Hematopoietic multipotent progenitor cell treated with erythropoietin and hydrocortisone succinate and interleukin-3 and kit ligand, for 6 days (in vitro differentiated cells): ENCODE measurements around the gene CLCNKB.
"Not testable (repeated sequence)": the region's sequence is repeated elsewhere in the genome, so short reads cannot be mapped to it uniquely, and the experiment has no call there.

Source experiments
- DNase-seq: peaks from one replicate; pipeline ENCODE4 v3.0.0-alpha.2; 2015

CLCNKB gene

DNA sequence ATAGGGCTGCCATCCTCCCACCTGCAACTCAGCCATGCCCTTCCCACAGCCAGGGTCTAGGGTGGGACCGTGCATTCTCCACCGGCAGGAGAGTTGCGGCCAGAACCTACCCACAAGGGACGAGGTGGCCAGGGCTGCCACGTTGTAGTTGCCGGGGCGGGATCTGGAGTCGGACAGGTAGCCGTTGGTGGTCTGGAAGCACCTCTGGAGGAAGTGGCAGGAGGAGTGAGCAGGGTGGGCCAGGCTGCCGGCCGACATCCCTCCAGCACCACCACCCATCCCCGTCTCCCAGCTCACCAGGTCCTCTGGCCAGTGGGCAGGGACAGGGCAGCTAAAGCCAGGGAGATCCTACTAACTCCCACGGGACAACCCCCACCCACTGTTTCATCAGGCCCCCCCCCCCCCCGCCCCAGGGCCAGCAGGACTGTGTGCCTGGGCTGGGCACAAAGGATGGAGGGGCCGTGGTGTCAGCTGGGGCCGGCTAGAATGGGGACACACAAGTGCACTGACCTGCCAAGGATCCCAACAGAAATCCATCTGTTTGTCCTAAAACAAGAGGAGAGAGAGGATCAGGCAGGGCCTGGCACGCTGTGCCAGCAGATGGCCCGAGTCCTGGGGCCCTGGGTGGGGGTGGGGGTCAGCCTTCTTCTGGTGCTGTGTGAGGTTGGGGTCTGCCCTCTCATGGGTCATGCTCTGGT is 18.6 kb downstream of the CLCNKB start:
- not testable (repeated sequence) for DNase-seq

DNA sequence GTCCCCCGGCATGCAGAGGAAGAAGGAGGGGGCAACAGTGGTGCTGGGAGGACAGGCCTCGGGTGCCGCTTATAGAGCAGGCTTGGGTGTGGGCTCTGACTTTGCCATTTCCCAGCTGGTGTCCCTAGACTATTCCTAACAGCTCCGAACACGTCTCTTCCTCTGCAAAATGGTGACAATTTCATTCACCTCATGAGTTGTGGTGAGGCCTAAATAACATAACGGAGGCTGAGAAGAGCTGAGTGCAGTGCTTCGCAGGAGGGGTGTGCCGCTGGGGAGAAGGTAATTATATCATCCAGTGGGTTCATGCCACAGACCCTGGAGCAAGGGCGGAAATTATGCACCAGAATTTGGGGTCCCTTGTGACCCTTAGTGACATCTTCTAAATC is 19.1 kb downstream of the CLCNKB start:
- not testable (repeated sequence) for DNase-seq

DNA sequence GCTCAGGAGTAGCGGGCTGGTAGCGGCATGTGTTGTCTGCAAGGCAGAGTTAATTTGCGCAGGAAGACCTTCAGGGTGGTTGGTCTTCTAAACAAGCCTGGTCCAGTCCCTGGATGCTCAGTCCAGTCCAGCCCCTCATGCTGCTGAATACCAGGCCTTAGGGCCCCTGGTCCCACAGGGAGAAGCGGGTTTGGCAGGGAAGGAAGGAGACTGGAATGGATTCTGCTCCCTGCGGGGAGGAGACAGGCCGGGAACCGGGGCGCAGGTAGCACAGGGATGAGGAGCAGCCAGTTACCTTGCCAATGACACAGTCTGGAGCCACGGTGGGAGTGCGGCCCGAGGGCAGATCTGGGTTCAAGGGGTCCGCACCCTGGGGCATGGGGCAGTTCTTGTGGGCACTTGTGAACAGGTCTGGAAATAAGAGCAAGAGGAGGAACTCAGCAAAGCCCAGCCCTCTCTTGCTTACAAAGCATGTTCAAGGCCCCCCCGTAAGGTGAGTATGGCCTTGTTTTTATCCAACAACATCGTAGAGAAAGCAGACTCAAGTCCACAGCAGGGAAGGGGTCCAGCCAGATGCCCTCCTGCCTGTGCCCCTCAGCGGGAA is 19.7 kb downstream of the CLCNKB start:
- no peak for DNase-seq

DNA sequence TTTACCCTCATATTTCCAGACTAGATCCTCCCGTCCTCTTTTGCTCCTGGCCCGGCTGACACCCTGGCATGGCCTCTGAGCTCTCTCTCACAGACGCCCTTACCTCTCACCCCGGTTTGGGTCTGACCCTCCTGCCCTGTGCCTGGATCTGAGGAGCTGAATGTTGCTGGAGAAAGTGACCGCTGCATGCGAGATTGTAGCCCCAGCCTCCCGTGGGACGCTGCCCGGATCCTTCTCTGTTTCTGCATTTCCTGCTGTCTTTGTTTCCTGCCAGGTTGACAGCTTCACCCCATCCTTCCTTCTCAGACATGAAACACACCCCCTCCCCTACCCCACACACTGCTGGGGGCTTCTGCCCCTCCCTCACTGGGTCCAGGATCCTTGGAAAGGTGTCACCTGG is 20.3 kb downstream of the CLCNKB start:
- no peak for DNase-seq

DNA sequence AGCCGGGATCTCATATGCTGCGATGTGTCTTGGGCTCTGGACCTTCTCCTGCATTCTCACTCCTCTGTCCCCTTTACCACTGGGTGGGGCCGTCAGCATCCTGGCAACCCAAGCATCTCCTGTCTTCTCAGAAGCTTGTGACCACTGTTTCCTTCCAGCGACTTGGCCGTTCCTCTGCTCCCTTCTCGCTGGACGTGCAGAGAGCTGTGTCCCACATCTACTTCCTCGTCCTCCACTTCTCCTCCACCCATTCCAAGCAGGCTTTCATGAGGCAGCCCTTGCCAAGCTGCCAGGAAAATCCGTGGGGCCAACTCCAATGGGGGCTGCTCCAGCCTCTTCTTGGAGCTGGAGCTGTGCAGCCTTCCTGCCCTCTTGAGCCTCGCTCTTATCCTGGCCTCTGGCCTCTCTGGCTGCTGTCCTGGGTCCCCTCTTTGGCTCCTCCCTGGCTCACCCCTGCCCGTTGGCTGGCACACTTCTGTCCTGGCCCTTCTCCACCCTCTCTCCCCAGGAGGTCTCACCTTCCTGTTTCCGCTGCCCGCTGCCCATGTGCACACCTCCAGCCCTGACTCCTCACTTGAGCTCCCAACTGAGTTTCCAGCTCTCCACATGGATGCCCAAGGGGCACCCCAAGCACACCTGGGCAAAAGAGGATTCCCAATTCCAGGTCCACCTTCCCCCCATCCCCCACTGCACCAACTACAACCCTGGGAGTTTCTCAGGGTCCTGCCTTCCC is 21.1 kb downstream of the CLCNKB start:
- no peak for DNase-seq

DNA sequence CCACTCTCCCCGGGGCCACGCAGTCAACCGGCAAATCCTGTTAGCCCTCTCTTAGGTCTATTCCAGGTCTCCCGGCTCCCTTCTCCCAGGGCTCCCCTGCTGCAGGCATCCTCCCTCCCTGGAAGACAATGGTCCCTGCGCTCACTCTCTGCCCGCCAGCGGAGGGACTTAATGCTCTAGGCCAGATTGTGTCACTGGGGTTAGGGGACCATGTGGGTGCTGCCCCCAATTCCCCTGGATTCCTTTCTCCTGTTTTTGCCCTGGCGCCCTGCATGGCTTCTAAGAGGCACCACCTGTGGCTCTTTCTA is 21.6 kb downstream of the CLCNKB start:
- DNase-seq: no peak

DNA sequence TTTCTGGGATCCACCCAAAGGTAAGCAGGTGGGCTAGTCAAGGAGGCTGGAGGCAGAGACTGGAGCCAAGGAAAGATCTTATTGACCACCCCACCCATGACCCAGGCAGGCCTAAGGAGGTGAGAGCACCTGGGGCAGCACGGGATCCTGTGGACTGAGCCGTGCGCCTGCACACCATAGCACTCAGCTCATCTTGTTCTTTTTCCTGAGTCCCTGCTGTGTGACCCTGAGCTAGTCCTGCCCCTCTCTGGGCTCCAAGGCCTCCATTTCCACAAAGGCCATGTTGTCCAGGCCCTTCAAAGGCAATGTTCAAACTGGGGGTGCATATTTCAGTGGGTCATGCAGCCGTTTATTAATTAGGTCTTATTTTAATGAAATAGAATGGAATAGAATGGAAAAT is 22.7 kb downstream of the CLCNKB start:
- no peak for DNase-seq

DNA sequence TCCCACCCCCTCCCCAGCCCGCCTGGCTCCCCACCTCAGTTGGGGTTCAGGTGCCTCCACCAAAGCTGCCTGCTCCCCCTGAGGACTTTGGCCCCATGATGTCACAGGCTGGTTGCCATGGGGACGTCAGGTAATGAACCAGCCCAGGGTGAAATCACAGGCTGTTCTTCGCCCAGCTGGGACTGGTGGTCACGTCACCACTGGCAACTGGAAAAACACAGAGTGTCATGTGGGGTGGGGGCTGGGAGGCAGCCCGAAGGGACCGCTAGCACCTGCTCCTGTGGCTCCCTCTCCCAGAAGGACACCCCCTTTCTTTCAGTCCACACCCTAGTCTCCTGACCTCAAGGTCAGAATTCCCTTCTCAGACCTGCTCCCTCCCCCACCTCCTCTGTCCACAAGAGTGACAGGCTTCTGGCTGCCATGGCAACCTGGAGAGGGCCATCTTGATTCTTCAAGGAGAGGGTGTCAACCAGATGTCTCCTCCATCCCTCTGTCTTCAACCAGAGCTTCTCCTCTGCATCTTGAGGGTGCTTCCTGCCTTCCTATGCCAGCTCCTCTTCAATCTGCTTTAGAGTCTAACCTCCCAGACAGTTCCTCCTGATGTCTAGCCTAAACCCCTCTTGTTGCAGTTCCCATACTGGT is 23.7 kb downstream of the CLCNKB start:
- DNase-seq: no peak

DNA sequence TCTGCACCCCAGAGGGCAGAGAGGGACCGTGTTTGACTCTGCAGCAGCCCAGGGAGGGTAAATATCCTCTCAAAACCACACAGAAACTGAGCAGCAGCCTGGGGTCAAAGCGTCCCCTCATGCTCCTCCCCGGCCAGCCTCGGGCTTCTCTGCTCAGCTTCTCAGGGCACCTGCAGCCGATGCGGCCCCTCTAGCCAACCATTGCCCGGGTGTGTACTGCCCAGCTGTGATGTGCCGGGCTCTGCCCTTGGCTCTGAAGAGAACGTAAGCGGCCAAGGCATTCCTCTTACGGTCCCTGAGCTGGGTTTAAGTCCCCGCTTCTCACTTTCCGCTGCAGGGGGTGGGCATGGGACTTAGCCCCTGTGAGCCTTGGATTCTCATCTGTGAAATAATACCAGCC is 24.4 kb downstream of the CLCNKB start:
- DNase-seq: no peak

DNA sequence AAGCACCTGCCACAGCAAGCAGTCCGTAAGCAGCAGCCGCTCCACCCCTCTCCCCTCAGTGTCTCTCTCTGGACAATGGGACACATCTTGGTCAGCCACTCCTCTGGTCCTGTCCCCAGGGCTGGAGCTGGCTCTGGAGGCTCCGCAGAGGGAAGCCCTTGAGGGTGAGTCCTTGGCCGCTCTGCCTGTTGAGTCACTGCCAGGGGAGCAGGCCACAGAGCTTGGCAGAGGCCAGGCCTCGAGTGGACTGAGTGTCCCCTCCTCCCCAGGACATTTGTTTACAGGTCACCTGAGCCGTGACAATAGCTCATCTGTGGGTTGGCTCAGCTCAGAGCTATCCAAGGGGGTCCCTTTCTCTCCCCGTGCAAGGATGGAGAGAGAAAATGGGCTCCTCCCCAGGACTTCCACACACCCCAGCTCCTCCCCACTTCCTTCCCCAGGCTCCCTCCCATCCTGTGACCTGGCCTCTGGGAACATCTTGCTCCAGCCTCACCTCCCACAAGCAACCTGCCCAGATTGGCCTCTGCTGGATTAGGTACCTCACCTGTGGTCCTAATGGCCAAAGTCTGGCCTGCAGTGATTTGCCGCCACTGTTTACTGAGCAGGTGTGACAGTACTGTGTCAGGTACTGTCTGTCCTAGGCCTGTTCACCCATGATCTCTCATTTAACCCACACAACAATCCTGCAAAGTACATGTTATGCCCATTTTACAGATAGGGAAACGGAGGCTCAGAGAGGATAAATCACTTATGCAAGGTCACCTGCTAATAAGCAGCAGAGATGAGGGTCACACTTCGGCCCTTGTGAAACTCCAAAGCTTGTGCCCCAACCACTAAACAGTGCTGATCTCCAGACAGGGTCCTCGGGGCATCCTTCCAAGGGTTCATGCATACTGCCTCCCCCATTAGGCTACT is 25.0 kb downstream of the CLCNKB start:
- DNase-seq: no peak

DNA sequence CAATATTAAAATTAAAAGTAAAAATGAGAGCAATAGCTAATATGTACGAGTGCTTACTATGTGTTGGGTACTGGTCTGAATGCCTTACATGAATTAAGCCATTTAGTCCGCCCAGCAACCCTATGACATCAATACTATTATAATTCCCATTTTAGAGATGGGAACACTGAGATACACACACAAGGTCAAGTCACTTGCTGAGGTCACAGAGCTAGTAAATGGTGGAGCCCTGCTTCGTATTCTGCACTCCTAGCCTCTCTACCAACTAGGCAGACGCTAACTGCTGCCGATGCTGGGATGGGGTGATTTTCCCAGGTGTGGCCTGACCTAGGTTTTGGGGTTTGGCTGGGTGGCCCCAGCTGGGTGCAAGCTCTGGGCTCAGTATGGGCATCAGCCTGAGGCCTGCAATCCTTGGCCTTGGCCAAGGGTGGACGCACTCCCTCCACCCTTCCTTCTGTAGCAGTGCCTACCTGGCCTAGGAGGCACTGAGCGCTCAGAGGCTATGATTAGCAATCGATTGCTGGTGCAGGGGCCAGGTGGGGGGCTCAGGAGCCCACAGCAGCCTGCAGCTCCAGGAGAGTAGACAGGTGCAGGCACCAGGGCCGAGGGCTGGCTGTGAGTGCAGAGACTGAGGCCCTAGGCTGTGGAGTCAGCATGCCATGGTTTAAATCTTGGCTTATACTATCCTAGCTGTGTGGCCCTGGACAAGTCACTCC is 27.2 kb downstream of the CLCNKB start:
- no peak for DNase-seq

DNA sequence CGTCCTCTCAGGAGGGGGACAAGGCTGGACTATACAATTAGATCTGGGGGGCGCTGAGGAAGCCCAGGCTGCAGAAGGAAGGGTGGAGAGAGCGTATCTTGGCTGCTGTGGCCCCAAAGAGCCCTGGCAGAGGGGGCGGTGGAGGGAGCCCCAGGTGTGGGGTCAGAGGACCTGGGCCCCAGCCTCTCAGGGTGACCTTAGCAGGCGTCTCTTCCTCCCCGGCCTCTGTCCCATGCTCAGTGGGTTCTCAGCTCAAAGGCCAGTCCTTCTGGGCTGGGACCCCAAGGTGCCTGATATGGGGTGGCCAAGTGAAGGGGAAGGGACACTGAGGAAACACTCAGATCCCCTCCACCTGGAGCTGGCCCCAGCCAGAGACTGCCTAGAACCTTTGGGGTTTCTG is 28.0 kb downstream of the CLCNKB start:
- no peak for DNase-seq

DNA sequence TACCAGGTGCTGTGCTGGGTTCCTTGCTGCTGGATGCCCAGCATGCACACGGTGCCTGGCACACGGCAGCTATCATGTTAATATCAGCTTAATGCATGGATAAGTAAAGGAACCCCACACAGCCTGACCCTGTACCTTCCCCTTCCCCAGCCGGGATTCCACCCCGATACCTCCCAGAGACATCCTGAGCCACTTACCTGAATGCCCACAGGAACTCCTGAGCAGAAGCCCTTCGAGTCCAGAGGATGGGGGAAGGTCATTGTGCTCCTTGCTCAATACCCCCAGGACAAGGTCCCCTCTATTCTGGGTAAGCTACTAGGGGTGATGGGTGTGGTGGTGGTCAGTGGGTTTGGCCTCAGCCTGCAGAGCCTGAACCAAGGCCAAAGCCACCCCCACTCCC is 28.5 kb downstream of the CLCNKB start:
- DNase-seq: no peak

DNA sequence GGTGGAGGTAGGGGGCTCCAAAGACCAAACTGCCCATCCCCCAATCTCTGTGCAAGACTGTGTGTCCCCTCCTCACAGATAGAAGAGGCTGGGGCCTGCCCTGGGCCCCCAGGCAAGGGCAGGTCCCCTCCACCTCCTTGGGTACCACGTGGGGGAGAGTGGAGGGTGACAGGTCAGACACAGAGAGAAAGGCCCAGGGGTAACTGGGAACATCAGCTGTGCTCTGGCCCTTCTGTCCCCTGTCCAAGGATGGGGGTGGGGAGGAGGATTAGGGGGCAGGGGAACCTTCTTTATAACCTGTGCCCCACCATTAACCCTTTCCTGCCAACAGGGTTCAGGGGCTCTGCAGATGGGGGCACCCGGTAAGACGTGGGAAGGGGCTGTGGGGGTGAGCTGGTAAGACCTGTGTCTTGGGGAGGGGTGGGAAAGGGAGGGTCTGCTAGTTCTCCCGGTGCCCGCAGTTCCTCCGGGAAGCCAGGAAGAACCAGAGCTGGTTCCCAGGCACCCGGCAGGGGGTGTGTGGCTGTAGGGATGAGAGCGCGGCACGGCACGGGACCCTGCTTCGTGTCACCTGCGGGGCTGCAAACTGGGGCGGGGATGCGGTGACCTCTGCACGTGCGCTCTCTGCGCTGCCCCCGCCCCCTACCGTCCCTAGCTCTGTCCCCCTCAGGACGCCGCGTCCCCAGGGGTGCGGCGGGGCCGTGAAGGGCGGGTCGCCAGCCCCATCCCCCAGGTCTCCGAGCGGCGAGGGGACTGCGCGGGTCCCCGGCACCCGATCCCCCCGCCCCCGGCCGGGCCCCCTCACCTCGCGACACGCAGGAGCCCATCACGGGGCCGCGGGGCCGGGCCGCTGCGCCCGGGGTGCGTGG is 29.3 kb downstream of the CLCNKB start:
- no peak for DNase-seq

DNA sequence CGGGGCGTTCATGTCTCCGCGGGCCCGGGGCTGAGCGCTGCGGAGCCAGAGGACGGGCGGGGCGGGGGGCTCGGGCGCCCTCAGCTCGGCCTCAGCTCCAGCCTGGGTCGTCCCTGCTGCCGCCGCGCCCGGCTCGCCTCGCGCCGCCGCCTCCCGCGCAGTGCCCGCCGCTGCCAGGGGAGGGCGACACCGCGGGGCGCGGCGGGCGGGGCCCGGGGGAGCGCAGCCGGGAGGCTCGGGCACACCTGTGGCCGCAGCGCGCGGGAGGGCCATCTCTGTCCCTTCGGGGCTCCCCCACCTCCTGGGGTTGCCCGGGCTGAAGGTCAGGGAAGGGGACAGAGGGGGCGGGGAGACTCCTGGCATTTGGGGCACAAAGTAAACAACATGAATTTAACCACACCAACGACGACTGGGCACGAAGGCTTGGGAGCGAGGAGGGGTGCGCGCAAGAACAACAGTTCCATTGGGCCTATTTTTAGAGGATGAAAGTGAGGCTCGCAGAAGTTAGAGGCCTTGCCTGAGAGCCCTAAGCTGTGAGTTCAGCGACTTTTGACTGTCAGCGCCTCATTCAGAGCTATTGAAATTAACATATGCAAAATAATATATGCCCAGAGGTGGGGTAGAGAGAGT is 30.0 kb downstream of the CLCNKB start, which contains the start of gene FAM131C:
Gene FAM131C (minus strand): TSS at position 162 of the 630 bp plus-strand sequence. CDS start 209 bp downstream, outside the sequence.
- peak; percentile 35 for DNase-seq

DNA sequence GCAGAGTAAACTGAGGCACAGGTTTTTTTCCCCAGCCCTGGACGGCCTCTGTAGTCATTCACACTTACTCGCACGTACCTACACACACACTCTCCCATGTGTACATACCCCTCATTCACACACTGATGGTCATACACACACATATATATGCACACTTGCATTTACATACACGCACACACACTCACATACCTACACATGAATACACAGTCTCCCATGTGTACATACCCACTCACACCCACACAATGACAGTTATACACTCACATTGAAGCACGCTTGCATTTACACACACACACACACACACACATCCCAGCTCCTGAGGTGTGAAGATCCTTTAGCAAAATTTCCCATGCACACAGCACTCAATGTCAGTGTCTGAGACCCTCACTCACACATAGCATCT is 30.6 kb downstream of the CLCNKB start:
- no peak for DNase-seq

DNA sequence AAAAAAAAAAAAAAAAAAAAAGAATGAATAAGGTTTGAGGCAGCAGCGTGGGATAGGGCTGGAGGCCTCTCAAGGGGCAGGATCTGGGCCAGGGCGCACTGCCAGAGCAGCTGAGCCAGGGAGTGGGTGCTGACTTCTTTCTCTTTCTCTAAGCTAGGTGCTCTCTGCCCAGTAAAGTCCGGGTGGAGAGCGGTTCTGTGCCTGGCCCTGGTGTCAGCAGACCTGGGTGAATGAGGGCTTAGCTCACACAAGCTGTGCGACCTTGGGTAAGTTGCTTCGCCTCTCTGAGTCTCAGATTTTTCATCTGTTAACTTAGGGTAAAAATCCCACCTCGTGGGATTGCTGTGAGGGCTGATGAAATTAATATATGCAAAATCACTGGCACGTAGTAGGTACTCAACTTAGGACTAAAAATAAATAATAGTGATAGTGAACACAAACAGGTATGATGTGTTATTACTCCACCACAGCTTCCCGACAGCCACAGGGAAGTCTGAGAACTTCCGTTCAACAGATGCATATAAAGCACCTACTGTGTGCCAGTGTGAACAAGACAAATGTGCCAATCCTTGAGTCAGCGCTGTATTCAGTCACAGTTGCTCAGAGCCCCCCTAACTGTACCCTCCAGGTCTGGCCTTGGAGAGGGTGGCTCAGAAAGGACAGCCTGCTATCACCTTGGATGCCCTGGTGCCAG is 31.9 kb downstream of the CLCNKB start:
- DNase-seq: no peak

DNA sequence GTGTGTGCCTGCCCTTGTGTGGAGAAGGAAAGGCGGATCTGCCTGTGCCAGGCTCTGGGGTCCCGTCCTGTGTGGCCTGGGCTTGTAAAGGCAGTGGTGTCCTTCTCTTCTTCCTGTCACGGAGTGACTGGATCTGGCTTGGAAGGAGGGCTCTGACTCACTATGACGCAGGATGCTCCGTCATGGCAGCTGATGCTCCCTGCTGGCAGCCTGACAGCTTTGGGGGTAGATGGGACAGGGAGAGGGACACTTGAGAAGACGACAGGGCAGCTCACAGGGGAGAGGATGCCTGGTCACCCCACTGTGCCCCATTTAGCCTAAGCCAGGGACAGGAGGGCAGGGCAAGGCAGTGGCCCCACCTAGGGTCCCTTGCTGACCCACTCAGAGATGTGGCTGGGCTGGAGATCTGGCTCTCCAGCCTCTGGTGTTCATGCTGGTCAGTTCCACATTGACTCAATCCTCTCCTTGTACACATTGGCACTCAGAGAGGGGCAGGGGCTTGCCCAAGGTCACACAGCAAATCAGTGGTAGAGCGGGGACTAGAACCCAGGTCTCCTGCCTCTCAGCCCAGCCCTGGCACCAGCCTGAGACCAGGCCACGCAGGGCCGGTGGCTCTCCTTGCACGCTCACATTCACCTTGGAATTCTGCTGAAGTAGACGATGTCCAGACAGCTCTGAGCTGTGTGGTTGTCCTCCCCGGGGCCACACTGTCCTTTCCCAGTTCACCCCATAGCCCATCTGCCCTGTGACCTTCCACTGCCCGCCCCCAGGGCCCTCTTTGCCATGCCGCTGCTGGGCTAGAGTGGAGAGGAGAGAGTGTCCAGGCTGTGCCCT is 32.7 kb downstream of the CLCNKB start:
- DNase-seq: no peak

DNA sequence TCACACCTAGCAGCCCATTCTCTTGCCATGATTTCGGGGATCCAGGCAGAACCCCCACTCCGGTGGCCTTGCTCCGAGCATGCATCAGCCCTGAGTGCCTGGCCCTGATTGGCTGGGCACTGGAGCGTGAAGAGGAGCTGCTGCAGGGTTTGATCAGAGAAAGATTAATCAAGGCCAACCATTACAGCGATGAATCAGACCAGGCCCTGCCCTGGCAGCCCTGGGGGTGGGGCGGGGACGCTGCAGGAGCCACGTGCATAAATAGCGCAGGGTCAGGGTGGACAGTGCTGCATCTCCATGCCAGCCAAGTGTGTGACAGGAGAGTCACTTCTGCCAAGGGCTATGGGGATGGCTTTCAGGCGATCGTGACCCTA is 33.3 kb downstream of the CLCNKB start:
- DNase-seq: no peak
